Forelimb muscle (tissue), 1 donor: ENCODE results near the gene BUD23. TPM values are rescaled to one million over a fixed set of nuclear protein-coding genes. Genes with fewer than 3 reads are reported as not detected.
"Not testable (repeated sequence)": the region's sequence is repeated elsewhere in the genome, so short reads cannot be mapped to it uniquely, and the experiment has no call there.

Experiments used
- DNase-seq: peaks from one replicate; pipeline ENCODE4 v3.0.0-alpha.2; 2013; ENCODE audit warnings: low read depth
- polyA plus RNA-seq: library from polyadenylated mRNA; unstranded; fragments of 120-200 nt; gene quantifications from one replicate; pipeline ENCODE4 v1.2.1, GENCODE V29; 2013; ENCODE audit not compliant: insufficient read length

The BUD23 gene
- polyA plus RNA-seq, 1 donor = 83.7 TPM

GRCh38 chr7:73700581-73701134 lies 17.3 kb downstream of the BUD23 start:
- DNase-seq = no peak

GRCh38 chr7:73701357-73701995 lies 18.1 kb downstream of the BUD23 start:
- no peak for DNase-seq

- no peak for DNase-seq
Measured at GRCh38 chr7:73702226-73702625, 18.8 kb downstream of the BUD23 start.

- no peak for DNase-seq
Measured at GRCh38 chr7:73702665-73703064, 19.3 kb downstream of the BUD23 start.

GRCh38 chr7:73703225-73703624 lies 19.8 kb downstream of the BUD23 start:
- DNase-seq = no peak

- no peak for DNase-seq
Measured at GRCh38 chr7:73703757-73704639, 20.6 kb downstream of the BUD23 start.

- DNase-seq = no peak
Measured at GRCh38 chr7:73704640-73705550, 21.5 kb downstream of the BUD23 start.

GRCh38 chr7:73705551-73705920 lies 22.1 kb downstream of the BUD23 start:
- DNase-seq = no peak

GRCh38 chr7:73706126-73707044 lies 23.0 kb downstream of the BUD23 start:
- DNase-seq = no peak

- DNase-seq = no peak
Measured at GRCh38 chr7:73707045-73707631, 23.7 kb downstream of the BUD23 start.

- DNase-seq = no peak
Measured at GRCh38 chr7:73708961-73709549, 25.7 kb downstream of the BUD23 start.

- DNase-seq = no peak
Measured at GRCh38 chr7:73712773-73713172, 29.4 kb downstream of the BUD23 start.

GRCh38 chr7:73713319-73713718 lies 29.9 kb downstream of the BUD23 start:
- not testable (repeated sequence) for DNase-seq

- no peak for DNase-seq
Measured at GRCh38 chr7:73715648-73716317, 32.4 kb downstream of the BUD23 start.

- no peak for DNase-seq
Measured at GRCh38 chr7:73716318-73716890, 33.0 kb downstream of the BUD23 start.

- DNase-seq = no peak
Measured at GRCh38 chr7:73717025-73717807, 33.8 kb downstream of the BUD23 start.

- DNase-seq = no peak
Measured at GRCh38 chr7:73717991-73718405, 34.6 kb downstream of the BUD23 start.

- no peak for DNase-seq
Measured at GRCh38 chr7:73718438-73718881, 35.1 kb downstream of the BUD23 start.
